ENCODE results near the gene SERPINA5. TPM values are rescaled to one million over a fixed set of nuclear protein-coding genes. Genes with fewer than 3 reads are reported as not detected.

SERPINA5 gene
- total and polyA plus RNA-seq, 2 donors (not counting 1 experiment from before 2014, with no cell fraction given): not detected

DNA sequence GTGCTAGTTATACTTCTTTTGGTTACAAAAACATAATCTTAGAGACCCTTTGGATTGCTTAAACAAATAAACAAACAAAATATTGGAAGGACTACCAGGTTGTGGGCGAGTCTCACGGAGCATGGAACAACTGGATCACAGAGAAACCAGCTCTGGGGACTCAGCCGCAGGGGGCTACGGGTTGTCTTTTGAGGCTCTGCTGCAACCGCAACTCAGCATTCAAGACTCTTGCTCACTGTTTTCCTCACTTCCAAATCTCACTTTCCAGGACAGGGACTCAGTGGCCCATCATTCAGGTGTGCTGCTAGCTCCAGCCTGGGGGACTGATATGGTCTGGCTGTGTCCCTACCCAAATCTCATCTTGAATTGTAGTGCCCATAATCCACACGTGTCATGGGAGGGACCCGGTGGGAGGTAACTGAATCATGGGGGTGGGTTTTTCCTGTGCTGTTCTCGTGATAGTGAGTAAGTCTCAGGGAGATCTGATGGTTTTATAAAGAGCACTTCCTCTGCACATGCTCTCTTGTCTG lies 34.0 kb upstream of the SERPINA5 start:
- POLR2A ChIA-PET: no interaction called here
- intact Hi-C loops (cut with micrococcal nuclease): no loop called here
- Histone ChIP-seq H3K27ac (ENCODE audit: low read length in 2 of 2) (no peak overlapping the region), H3K79me2 (ENCODE audit: control insufficient read depth, insufficient read depth, low read length) (no peaks in the 10 kb centered on the region), H3K27me3 (replicated peaks in 1 of 4; ENCODE audit: control extremely low read depth in 1 of 4, control insufficient read depth in 3 of 4, insufficient read depth in 4 of 4, low read length in 3 of 4) (peaks cover 0 to 13% (median 0%) of the 10 kb centered on the region in 4 experiments), H3K4me1 (ENCODE audit: control insufficient read depth in 2 of 2, insufficient read depth in 2 of 2, low read length in 2 of 2) (no peaks in the 10 kb centered on the region), H2AFZ (ENCODE audit: insufficient read depth, low read depth, low read length, poor library complexity, severe bottlenecking) (no peak overlapping the region), H3K9ac (ENCODE audit: low read length) (no peak overlapping the region), H4K20me1 (ENCODE audit: control insufficient read depth, insufficient read depth, low read length, poor library complexity, severe bottlenecking) (no peaks in the 10 kb centered on the region), H3K4me2 (replicated peaks; ENCODE audit: low read depth, low read length, poor library complexity, severe bottlenecking) (no peak overlapping the region), H3K9me3 (ENCODE audit: control extremely low read depth in 1 of 3, control insufficient read depth in 2 of 3, insufficient read depth in 1 of 3, low read length in 2 of 3) (peaks cover 0 to 28% (median 0%) of the 10 kb centered on the region in 3 donors), H3K36me3 (replicated peaks in 1 of 2; ENCODE audit: control extremely low read depth in 1 of 2, control insufficient read depth in 1 of 2, extremely low read depth in 1 of 2, insufficient read depth in 2 of 2, low read length in 1 of 2) (no peaks in the 10 kb centered on the region), H3K4me3 (ENCODE audit: control extremely low read depth in 1 of 5, extremely low read depth in 1 of 5, insufficient read depth in 1 of 5, low read depth in 2 of 5, low read length in 4 of 5) (no peak overlapping the region)
- Mint-ChIP-seq H3K4me3 (no peak overlapping the region), H3K27ac (no peak overlapping the region), H3K9me3 (ENCODE audit: insufficient read depth) (no peaks in the 10 kb centered on the region), H3K27me3 (peaks cover 26% of the 10 kb centered on the region), H3K4me1 (no peaks in the 10 kb centered on the region)
- DNase-seq: no peak
- 96% methylated on average over 7 of the region's 8 CpGs for WGBS (ENCODE audit: insufficient coverage)
- TF ChIP-seq CTCF (IDR thresholded peaks at IDR 0.05): no peak
- no peak for TF ChIP-seq EZH2 (IDR thresholded peaks at IDR 0.05; ENCODE audit: borderline replicate concordance, insufficient read depth, low read depth, low read length, poor library complexity, severe bottlenecking)
- no peak for ATAC-seq (ENCODE audit: low read depth)
- CTCF ChIA-PET: interaction anchor here (1.7 kb wide), 1 partner anchor 113 kb away, joined by 3 read pairs; no protein-coding TSS in a partner anchor

- ChIA-PET POLR2A (no interaction called here), CTCF (interaction anchor here (1.7 kb wide), 1 partner anchor 114 kb away, joined by 3 read pairs; no protein-coding TSS in a partner anchor)
- H3K9ac ChIP-seq (ENCODE audit: low read length): no peak overlapping the region
- TF ChIP-seq EZH2 (IDR thresholded peaks at IDR 0.05; ENCODE audit: borderline replicate concordance, insufficient read depth, low read depth, low read length, poor library complexity, severe bottlenecking): no peak
- no peak for TF ChIP-seq CTCF (IDR thresholded peaks at IDR 0.05)
- H3K4me1 ChIP-seq (ENCODE audit: control insufficient read depth in 2 of 2, insufficient read depth in 2 of 2, low read length in 2 of 2): no peaks in the 10 kb centered on the region
- 86% methylated on average over 1 of the region's 4 CpGs for WGBS (ENCODE audit: insufficient coverage)
- H3K4me1 Mint-ChIP-seq: no peaks in the 10 kb centered on the region
- H3K79me2 ChIP-seq (ENCODE audit: control insufficient read depth, insufficient read depth, low read length): no peaks in the 10 kb centered on the region
- H3K36me3 ChIP-seq (replicated peaks in 1 of 2; ENCODE audit: control extremely low read depth in 1 of 2, control insufficient read depth in 1 of 2, extremely low read depth in 1 of 2, insufficient read depth in 2 of 2, low read length in 1 of 2): no peaks in the 10 kb centered on the region
- peaks cover 31% of the 10 kb centered on the region for H3K27me3 Mint-ChIP-seq
- no peak overlapping the region for H2AFZ ChIP-seq (ENCODE audit: insufficient read depth, low read depth, low read length, poor library complexity, severe bottlenecking)
- peaks cover 0 to 28% (median 0%) of the 10 kb centered on the region in 3 donors for H3K9me3 ChIP-seq (ENCODE audit: control extremely low read depth in 1 of 3, control insufficient read depth in 2 of 3, insufficient read depth in 1 of 3, low read length in 2 of 3)
- H4K20me1 ChIP-seq (ENCODE audit: control insufficient read depth, insufficient read depth, low read length, poor library complexity, severe bottlenecking): no peaks in the 10 kb centered on the region
- peaks cover 0 to 13% (median 0%) of the 10 kb centered on the region in 4 experiments for H3K27me3 ChIP-seq (replicated peaks in 1 of 4; ENCODE audit: control extremely low read depth in 1 of 4, control insufficient read depth in 3 of 4, insufficient read depth in 4 of 4, low read length in 3 of 4)
- H3K4me3 Mint-ChIP-seq: no peak overlapping the region
- H3K27ac Mint-ChIP-seq: no peak overlapping the region
- intact Hi-C loops (cut with micrococcal nuclease): no loop called here
- ATAC-seq (ENCODE audit: low read depth) (no peak), DNase-seq (no peak)
- H3K9me3 Mint-ChIP-seq (ENCODE audit: insufficient read depth): no peaks in the 10 kb centered on the region
- no peak overlapping the region for H3K4me2 ChIP-seq (replicated peaks; ENCODE audit: low read depth, low read length, poor library complexity, severe bottlenecking)
- no peak overlapping the region for H3K27ac ChIP-seq (ENCODE audit: low read length in 2 of 2)
- no peak overlapping the region for H3K4me3 ChIP-seq (ENCODE audit: control extremely low read depth in 1 of 5, extremely low read depth in 1 of 5, insufficient read depth in 1 of 5, low read depth in 2 of 5, low read length in 4 of 5)
Observed at GRCh38 chr14:94547726-94548125, 33.5 kb upstream of the SERPINA5 start.
